Measurements from ENCODE around the gene TAX1BP3.
"Not testable (repeated sequence)": the region's sequence is repeated elsewhere in the genome, so short reads cannot be mapped to it uniquely, and the experiment has no call there.

The TAX1BP3 gene

DNA sequence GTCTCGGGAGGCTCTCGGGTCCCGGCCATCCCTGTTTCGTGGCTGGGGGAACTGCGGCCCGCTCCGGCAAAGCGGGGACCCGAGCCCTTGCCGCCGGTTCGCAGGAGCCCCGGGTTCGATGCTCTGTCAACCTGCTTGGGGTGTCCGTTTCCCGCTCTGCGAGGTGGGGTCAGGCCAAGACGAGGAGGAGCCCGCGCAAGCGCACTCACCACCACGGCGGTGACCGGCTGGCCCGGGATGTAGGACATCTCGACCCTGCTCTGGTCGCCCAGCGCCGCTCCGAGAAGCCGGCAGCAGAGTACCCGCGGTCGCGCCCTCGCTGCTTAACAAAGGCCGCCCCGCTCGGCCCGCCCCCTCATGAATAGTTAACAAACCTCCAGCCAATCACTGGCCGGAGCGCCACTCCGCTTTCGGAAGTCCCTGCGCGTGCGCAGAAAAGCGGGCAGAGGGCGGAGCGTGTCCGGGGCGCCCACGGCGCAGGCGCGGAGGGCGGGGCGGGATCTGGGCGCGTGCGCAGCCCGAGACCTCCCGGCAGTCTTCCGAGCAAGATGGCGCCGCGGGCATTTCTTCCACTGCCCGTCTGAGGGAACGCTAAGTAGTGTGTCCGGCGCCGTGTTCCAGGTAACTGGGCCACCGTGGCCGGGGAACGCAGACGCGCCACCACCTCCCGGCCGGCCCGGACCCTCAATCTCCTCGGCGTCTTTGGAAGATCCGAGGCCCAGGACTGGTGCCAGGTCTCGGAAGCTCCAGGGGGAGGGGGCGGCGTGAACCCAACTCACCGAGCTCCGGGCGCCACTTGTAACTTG, at the start of gene TAX1BP3, which contains the start of gene EMC6:
TAX1BP3 (minus strand) TSS at position 300 of the 806 bp plus-strand sequence; CDS start at position 248, 52 bp downstream.
EMC6 (plus strand) TSS at position 534 of the 806 bp plus-strand sequence. CDS start 335 bp downstream, outside the sequence.
- FAIRE-seq: peak; percentile 56

DNA sequence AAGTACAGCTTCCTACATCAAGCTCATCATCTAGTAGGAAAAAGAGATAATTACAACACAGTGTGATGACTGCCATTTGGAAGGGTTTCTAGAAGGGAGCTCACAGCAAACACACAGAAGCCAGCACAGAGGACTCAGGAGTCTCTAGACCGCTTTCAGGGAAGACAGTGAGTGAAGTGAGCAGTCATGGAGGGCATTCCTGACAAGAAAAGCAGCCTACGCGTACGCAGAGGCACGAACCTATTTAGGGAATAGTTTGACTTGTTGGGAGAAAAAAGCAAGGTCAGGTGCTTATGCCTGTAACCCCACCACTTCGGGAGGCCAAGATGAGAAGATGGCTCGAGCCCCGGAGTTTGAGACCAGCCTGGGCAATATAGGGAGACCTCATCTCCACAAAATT, 46.9 kb upstream of the TAX1BP3 start:
- no peak for FAIRE-seq

GRCh38 chr17:3712811-3713463, 44.6 kb upstream of the TAX1BP3 start:
- FAIRE-seq: no peak

- FAIRE-seq: no peak
These were observed 42.6 kb upstream of the TAX1BP3 start for GRCh38 chr17:3710951-3711383.

GRCh38 chr17:3708366-3708765, 40.0 kb upstream of the TAX1BP3 start:
- no peak for FAIRE-seq

GRCh38 chr17:3705718-3705984, 37.3 kb upstream of the TAX1BP3 start:
- FAIRE-seq: not testable (repeated sequence)

DNA sequence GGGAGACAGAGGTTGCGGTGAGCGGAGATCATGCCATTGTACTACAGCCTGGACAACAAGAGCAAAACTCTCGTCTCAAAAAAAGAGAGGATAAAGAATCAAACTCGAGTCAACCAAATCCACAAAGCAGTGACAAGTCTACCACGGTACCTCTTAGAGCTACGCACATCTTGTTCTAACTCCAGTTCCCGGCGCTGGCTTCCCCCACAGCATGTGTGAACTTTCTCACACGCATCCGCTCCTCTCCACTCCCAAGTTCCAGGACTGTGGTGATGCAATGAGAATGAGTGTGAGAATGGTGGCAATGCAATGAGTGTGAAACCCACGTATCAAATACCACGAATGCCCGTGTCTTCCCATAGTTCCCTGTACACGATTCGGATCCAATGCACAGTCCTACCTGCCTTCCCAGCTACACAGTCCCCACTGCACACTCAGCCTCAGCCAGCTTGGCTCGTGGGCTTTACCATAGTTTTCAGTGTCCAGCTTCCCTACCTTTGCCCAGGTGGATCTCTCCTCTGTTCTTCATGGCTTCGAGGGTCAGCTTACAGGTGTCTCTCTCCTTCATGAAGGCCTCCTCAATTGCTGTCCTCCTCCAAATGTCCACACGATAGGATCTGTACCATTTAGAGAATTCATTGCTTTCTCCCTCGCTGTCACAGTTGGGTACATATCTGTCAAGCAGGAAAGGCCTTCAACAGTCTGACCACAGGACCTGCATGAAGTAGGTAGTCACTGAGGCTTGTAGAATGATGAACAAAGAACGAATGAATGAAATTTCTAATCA, 36.7 kb upstream of the TAX1BP3 start:
- FAIRE-seq: no peak

DNA sequence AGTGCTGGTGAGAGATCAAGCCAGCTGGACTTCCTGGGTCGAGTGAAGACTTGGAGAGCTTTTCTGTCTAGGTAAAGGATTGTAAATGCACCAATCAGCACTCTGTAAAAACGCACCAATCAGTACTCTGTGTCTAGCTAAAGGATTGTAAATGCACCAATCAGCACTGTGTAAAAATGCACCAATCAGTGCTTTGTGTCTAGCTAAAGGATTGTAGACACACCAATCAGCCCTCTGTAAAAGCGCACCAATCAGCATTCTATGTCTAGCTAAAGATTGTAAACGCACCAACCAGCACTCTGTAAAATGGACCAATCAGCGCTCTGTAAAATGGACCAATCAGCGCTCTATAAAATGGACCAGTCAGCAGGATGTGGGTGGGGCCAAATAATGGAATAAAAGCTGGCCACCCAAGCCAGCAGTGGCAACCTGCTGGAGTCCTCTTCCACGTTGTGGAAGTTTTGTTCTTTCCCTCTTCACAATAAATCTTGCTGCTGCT, 33.7 kb upstream of the TAX1BP3 start:
- FAIRE-seq: not testable (repeated sequence)

DNA sequence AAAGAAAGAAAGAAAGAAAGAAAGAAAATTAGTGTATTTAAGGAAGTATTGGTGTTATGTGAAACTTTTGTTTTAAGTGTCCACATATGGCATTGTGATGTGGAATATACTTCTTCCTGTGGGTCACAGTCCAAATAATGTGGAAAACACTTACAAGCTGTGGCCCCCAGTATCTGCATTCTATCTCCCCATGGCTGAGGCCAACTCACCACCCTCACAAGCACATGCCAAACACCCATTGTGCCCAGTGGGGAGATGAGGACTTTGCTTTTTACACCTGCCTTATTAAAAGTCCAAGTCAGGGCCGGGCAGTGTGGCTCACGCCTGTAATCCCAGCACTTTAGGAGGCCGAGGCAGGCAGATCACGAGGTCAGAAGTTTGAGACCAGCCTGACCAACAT, 31.6 kb upstream of the TAX1BP3 start:
- no peak for FAIRE-seq

GRCh38 chr17:3698139-3698538, 29.8 kb upstream of the TAX1BP3 start:
- no peak for FAIRE-seq

DNA sequence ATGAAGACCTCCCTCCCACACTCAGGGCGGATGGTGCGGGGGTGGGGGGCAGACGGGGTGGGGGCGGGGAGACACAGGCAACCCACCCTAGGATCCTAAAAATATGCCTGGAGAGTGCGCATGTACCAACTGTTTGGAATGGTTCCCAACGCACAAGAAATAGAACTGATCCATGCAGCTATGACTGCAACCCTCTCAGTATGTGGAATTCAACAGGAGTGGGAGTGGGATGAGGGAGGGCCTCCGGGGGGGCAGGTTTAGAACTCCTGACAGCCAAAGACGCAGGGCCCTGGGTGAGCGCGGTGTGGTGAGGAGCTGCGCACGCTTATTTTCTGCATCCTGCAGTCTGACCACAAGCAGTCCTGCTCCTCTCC, 28.7 kb upstream of the TAX1BP3 start:
- FAIRE-seq: no peak

- FAIRE-seq: no peak
These were observed 27.5 kb upstream of the TAX1BP3 start, which contains the start of gene P2RX5 for GRCh38 chr17:3695723-3696411. Gene P2RX5 (minus strand): TSS chr17:3696155. CDS start chr17:3696005, 150 bp downstream.

DNA sequence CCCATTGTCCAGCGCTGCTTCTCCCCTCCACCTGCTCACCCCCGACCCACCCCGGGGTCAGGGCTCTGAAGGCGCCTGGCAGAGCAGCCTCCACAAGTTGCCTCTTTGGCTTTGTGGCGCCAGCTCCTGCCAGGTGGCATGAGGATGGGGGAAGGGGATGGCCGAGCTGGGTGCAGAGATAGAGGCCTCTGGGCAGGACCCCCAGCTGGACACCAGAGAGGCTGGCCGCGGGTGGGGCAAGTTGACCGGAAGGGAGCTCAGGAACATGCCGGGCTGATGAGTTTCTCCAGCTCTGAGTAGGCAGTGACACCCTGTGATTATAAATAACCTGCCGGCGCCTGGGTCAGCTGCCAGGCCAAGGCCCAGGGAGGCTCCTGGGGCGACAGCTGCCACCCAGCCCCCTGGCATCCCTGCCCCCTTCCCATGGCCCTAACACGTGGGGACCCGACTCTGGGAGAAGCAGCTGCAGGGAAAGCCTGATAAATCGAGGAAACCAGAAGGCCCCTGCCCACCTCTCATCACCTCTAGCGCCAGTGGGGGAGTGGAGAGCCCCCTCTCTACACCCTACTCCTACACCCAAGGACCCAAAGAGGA, 26.8 kb upstream of the TAX1BP3 start:
- no peak for FAIRE-seq

DNA sequence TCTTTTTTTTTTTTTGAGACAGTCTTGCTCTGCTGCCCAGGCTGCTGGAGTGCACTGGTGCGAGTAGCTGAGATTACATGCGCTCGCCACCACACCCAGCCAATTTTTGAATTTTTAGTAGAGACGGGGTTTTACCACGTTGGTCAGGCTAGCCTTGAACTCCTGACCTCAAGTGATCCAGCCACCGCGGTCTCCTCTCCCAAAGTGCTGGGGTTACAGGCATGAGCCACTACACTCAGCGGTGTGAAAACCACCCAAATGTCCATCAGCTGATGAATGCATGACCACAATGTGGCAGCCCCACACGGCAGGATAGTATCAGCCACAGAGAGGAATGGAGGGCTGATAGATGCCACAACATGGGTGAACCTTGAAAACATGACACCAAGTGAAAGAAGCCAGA, 25.5 kb upstream of the TAX1BP3 start:
- no peak for FAIRE-seq

- FAIRE-seq: no peak
These were observed 24.8 kb upstream of the TAX1BP3 start for GRCh38 chr17:3693141-3693540.

GRCh38 chr17:3692346-3692745, 24.0 kb upstream of the TAX1BP3 start:
- FAIRE-seq: no peak

DNA sequence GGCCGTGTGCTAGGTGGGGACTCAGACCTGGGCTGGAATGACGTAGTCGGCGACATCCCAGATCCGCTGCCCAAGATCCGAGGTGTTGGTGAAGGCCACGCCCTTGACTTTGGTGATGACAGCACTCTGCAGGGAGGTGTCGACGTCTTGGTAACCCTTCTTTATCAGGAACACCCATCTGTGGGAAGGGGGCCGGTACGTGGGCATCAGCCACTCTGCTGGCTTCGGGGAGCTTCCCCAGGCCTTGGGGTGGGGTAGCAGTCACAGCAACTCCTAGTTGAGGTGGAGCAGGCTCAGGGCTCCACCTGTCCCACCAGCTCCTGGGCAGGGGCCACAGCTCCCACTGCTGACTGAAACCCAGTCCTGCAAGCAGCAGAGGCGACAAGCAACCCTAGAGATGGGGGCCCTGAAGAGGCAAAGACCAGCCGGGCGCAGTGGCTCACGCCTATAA, 23.3 kb upstream of the TAX1BP3 start:
- FAIRE-seq: no peak

DNA sequence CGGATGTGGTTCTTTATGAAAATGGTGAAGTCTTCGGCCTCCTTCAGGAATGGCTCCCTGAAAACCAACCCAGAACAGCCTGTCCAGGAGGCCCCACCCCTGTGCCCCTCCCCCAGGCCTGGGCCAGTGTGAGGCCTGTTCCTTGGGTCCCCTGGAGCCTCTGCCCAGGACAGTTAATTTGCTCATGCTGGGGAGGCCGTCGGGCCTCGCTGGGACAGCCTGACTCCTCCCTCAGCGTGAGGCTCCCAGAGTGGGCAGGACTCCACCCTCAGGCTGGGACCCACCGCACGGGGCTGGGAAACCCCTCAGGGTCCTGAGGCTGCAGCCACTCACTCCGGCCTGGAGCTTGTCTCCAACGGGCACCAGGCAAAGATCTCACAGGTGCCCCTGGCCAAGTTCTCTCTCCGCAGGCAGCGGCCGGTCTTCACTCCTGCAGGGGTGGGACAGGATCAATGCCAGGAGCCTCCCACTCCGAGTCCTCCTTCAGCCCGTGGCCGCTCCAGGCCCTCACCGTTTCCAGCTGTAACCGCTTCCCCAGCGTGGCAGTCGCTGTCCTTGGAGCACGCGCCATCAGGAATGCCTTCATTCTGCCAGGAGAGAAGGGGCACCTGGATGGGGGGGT, 21.8 kb upstream of the TAX1BP3 start:
- no peak for FAIRE-seq

DNA sequence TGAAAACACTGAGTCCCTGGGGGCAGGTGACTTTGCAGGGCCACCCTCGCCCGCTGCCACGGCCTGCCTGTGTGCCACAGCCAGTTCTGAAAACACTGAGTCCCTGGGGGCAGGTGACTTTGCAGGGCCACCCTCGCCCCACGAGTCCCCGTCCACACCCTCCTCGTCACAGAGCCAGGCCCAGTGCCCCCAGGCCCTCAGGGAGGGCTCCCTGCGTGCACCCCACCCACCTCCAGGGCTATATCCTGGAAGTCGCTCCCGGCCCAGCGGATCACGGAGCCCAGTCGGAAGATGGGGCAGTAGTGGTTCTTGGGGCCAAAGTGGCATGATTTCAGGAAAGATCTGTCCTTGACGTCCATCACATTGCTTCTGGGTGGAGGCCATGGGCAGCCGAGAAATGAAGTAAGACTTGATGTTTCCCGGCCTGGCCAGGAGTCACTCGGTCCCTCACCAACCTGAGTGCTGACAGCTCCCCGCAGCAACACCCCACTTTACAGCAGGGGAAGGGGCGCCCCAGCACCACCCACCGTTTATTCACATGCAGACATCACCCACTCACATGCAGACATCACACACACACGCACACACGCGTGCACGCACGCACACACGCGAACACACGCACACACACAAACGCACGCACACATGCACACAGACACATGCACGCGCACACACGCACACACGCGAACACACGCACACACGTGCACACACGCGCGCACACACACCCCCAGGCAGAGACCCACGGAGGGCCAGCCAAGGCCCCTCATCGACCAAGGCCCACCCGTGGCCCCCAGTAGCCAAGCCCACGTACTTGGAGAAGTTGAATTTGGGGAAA, 21.1 kb upstream of the TAX1BP3 start:
- no peak for FAIRE-seq

DNA sequence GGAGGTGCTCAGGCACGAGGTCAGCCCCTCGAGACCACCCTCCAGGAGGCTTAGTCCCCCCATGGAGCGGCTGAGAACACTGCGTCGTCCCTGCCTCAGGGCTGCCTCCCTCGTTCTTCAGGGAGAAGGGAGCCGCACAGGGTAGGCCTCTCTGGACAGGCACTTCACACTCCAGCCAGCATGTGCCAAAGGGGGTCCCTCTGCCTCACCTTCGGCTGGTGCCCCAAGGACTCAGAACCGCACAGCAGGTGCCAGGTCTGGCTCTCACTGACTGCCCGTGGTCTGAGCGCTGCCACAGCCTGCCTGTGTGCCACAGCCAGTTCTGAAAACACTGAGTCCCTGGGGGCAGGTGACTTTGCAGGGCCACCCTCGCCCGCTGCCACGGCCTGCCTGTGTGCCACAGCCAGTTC, 20.5 kb upstream of the TAX1BP3 start:
- no peak for FAIRE-seq

DNA sequence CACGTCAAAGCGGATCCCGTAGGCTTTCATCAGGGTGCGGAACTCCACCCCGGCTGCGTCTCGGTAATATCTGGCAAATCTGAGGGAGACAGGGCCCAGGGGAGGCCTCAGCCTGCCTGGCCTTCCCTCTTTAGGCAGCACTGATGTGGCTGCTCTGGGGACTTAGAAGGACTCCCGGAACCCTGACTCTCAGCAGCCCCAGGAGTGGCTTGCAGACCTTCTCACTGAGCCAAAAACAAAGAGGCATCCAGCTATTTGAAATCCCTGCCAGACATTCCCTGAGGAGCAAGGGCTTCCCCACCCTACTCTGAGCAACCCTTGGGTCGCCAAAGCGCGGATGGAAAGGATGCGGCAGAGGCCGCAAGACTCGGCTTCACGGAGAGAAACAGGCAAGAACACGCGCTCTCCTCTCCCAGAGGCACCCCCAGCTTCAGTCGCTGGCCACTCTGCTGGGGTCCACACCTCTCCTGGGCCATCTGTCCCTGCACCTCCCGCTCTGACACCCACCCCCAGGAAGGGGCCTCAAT, 19.7 kb upstream of the TAX1BP3 start:
- no peak for FAIRE-seq
